Immature natural killer cell (primary cell): ENCODE data around the gene PRDM9. TPM values are rescaled to one million over a fixed set of nuclear protein-coding genes. Genes with fewer than 3 reads are reported as not detected.
"Not testable (repeated sequence)": the region's sequence is repeated elsewhere in the genome, so short reads cannot be mapped to it uniquely, and the experiment has no call there.

Experiments
- DNase-seq, 3 donors: peaks; one replicate each; pipeline ENCODE4 v3.0.0; 2022; ENCODE audit warnings: mixed read lengths in 1 of 3
- H3K27ac Mint-ChIP-seq, 6 donors: one replicate each; pipeline ENCODE4 v1.8.0; 2020; ENCODE audit warnings: mixed read lengths in 6 of 6, mild to moderate bottlenecking in 5 of 6, inconsistent platforms in 4 of 6, moderate library complexity in 3 of 6
- H3K27me3 Mint-ChIP-seq, 3 donors: one replicate each; pipeline ENCODE4 v1.8.0; 2020 to 2021; ENCODE audit warnings: low read depth in 3 of 3, mild to moderate bottlenecking in 3 of 3, mixed read lengths in 3 of 3, moderate library complexity in 3 of 3, inconsistent platforms in 1 of 3
- H3K36me3 Mint-ChIP-seq, 3 donors: one replicate each; pipeline ENCODE4 v1.8.0; 2020; ENCODE audit warnings: mixed read lengths in 3 of 3, inconsistent platforms in 2 of 3, mild to moderate bottlenecking in 2 of 3
- H3K4me1 Mint-ChIP-seq, 2 donors: one replicate each; pipeline ENCODE4 v1.8.0; 2020; ENCODE audit warnings: inconsistent platforms in 2 of 2, mild to moderate bottlenecking in 2 of 2, mixed read lengths in 2 of 2, moderate library complexity in 1 of 2
- H3K4me3 Mint-ChIP-seq, 5 donors: one replicate each; pipeline ENCODE4 v1.8.0; 2020; ENCODE audit warnings: mild to moderate bottlenecking in 5 of 5, mixed read lengths in 5 of 5, inconsistent platforms in 3 of 5, moderate library complexity in 3 of 5
- H3K9me3 Mint-ChIP-seq, 6 donors: one replicate each; pipeline ENCODE4 v1.8.0; 2020; ENCODE audit warnings: mild to moderate bottlenecking in 6 of 6, mixed read lengths in 6 of 6, inconsistent platforms in 4 of 6, moderate library complexity in 3 of 6
- polyA plus RNA-seq, 3 donors: library from polyadenylated mRNA; unstranded; fragments of 300-500 nt; fragmentation: Illumina TruSeq; gene quantifications; one replicate each; pipeline ENCODE4 v1.2.3, GENCODE V29; 2021

PRDM9 gene
- polyA plus RNA-seq, 3 donors from 2014 or later, result not detected

- Mint-ChIP-seq H3K36me3 (no peaks in the 10 kb centered on the region), H3K9me3 (peaks cover 6 to 42% (median 22%) of the 10 kb centered on the region in 6 donors), H3K4me3 (no peak overlapping the region), H3K27me3 (peaks cover 0 to 1% (median 0%) of the 10 kb centered on the region in 3 donors), H3K4me1 (no peaks in the 10 kb centered on the region), H3K27ac (no peak overlapping the region)
- no peak for DNase-seq
These were observed 10.8 kb upstream of the PRDM9 start for GRCh38 chr5:23496576-23496975.

DNA sequence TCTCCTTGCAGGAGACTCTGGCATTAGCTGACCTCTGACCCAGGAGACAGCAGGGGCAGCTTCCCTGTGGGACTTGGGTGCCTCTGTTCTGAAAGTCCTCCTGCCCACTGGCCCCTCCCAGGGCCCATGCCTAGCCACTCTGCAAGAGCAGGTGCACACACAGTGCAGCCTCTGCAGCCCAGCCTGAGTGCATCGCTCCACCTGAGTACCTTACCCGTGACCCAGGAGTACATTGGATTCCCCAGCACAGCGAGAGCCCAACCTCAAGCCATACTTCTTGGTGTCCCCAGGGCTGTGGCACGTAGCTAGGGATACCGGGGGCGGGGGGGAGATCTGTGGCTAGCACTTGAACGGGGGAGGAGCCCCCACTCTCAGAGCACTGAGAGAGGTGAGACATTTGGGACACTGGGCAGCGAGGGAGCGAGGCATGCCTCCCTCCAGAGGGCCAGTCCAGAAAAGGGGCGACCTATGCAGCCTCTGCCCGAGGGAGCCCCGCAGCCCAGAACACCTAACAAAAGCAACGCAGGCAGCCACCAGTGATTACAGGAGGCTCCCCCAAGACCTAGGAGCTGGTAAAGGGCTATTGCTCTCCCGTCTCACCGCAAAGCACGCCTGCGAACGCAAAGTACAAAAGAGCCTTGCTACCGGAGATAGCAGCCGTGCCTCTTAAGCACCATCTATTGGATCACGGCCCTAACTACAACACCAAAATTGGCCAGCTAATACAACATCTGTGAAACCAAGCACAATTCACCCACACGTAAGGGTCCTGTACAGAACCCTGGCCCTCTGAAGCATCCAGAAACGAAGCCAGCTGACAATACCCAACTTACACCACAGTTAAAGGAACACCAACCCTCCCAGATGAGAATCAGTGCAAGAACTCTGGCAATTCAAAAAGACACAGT lies 826 bp upstream of the PRDM9 start:
- H3K27me3 Mint-ChIP-seq, result no peaks in the 10 kb centered on the region
- H3K4me3 Mint-ChIP-seq, result no peak overlapping the region
- H3K27ac Mint-ChIP-seq, result no peak overlapping the region
- no peak for DNase-seq
- peaks cover 18 to 50% (median 46%) of the 10 kb centered on the region in 6 donors for H3K9me3 Mint-ChIP-seq
- H3K36me3 Mint-ChIP-seq, result peaks cover 0 to 7% (median 0%) of the 10 kb centered on the region in 3 donors
- no peaks in the 10 kb centered on the region for H3K4me1 Mint-ChIP-seq

DNA sequence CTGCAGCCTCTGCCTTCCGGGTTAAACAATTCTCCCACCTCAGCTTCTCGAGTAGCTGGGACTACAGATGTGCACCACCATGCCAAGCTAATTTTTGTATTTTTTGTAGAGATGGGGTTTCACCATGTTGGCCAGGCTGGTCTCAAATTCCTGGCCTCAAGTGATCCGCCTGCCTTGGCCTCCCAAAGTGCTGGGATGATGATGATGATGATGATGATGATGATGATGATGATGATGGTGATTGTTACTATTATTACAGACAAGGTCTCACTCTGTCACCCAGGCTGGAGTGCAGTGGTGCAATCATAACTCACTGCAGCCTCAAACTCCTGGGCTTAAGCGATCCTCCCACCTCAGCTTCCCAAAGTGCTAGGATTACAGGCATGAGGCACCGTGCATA lies 3.0 kb downstream of the PRDM9 start:
- H3K4me3 Mint-ChIP-seq, H3K36me3 Mint-ChIP-seq, H3K27ac Mint-ChIP-seq, DNase-seq, H3K27me3 Mint-ChIP-seq, H3K4me1 Mint-ChIP-seq: not testable (repeated sequence)
- peaks cover 22 to 56% (median 45%) of the 10 kb centered on the region in 6 donors for H3K9me3 Mint-ChIP-seq

DNA sequence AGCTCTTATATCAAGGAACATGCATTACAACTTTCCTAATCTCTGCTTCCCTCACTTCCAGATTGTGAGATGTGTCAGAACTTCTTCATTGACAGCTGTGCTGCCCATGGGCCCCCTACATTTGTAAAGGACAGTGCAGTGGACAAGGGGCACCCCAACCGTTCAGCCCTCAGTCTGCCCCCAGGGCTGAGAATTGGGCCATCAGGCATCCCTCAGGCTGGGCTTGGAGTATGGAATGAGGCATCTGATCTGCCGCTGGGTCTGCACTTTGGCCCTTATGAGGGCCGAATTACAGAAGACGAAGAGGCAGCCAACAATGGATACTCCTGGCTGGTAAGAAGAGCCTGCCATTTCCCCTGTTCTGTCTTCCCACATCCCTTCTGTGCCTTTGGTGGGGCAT lies 15.1 kb downstream of the PRDM9 start:
- Mint-ChIP-seq H3K9me3 (peaks cover 5 to 60% (median 37%) of the 10 kb centered on the region in 6 donors), H3K27me3 (no peaks in the 10 kb centered on the region), H3K27ac (no peak overlapping the region), H3K4me3 (no peak overlapping the region), H3K36me3 (no peaks in the 10 kb centered on the region), H3K4me1 (no peaks in the 10 kb centered on the region)
- DNase-seq, result no peak

GRCh38 chr5:23523031-23523430 lies 15.6 kb downstream of the PRDM9 start:
- H3K4me3 Mint-ChIP-seq, result no peak overlapping the region
- peaks cover 5 to 62% (median 37%) of the 10 kb centered on the region in 6 donors for H3K9me3 Mint-ChIP-seq
- H3K4me1 Mint-ChIP-seq, result no peaks in the 10 kb centered on the region
- H3K27me3 Mint-ChIP-seq, result no peaks in the 10 kb centered on the region
- no peak overlapping the region for H3K27ac Mint-ChIP-seq
- no peak for DNase-seq
- no peaks in the 10 kb centered on the region for H3K36me3 Mint-ChIP-seq

GRCh38 chr5:23523998-23524397 lies 16.6 kb downstream of the PRDM9 start:
- no peaks in the 10 kb centered on the region for H3K27me3 Mint-ChIP-seq
- H3K27ac Mint-ChIP-seq, result no peak overlapping the region
- no peaks in the 10 kb centered on the region for H3K36me3 Mint-ChIP-seq
- DNase-seq, result no peak
- no peak overlapping the region for H3K4me3 Mint-ChIP-seq
- H3K4me1 Mint-ChIP-seq, result no peaks in the 10 kb centered on the region
- H3K9me3 Mint-ChIP-seq, result peaks cover 8 to 64% (median 37%) of the 10 kb centered on the region in 6 donors

- no peak for DNase-seq
- H3K27ac Mint-ChIP-seq, result no peak overlapping the region
- H3K4me3 Mint-ChIP-seq, result no peak overlapping the region
- H3K9me3 Mint-ChIP-seq, result peaks cover 8 to 64% (median 42%) of the 10 kb centered on the region in 6 donors
- H3K4me1 Mint-ChIP-seq, result no peaks in the 10 kb centered on the region
- H3K36me3 Mint-ChIP-seq, result no peaks in the 10 kb centered on the region
- no peaks in the 10 kb centered on the region for H3K27me3 Mint-ChIP-seq
These were observed 18.3 kb downstream of the PRDM9 start for GRCh38 chr5:23525751-23526150.

GRCh38 chr5:23526616-23527015 lies 19.2 kb downstream of the PRDM9 start:
- H3K4me3 Mint-ChIP-seq, DNase-seq, H3K4me1 Mint-ChIP-seq, H3K27me3 Mint-ChIP-seq, H3K36me3 Mint-ChIP-seq, H3K27ac Mint-ChIP-seq: not testable (repeated sequence)
- peaks cover 8 to 66% (median 40%) of the 10 kb centered on the region in 6 donors for H3K9me3 Mint-ChIP-seq

- not testable (repeated sequence) for DNase-seq, H3K4me1 Mint-ChIP-seq, H3K27me3 Mint-ChIP-seq, H3K4me3 Mint-ChIP-seq, H3K27ac Mint-ChIP-seq, H3K36me3 Mint-ChIP-seq
- H3K9me3 Mint-ChIP-seq, result peaks cover 8 to 61% (median 36%) of the 10 kb centered on the region in 6 donors
These were observed 20.0 kb downstream of the PRDM9 start for GRCh38 chr5:23527216-23527920.

- Mint-ChIP-seq H3K36me3 (no peaks in the 10 kb centered on the region), H3K27me3 (no peaks in the 10 kb centered on the region), H3K27ac (no peak overlapping the region), H3K4me1 (no peaks in the 10 kb centered on the region), H3K9me3 (peaks cover 8 to 66% (median 35%) of the 10 kb centered on the region in 6 donors), H3K4me3 (no peak overlapping the region)
- no peak for DNase-seq
These were observed 21.3 kb downstream of the PRDM9 start for GRCh38 chr5:23528677-23529076.

DNA sequence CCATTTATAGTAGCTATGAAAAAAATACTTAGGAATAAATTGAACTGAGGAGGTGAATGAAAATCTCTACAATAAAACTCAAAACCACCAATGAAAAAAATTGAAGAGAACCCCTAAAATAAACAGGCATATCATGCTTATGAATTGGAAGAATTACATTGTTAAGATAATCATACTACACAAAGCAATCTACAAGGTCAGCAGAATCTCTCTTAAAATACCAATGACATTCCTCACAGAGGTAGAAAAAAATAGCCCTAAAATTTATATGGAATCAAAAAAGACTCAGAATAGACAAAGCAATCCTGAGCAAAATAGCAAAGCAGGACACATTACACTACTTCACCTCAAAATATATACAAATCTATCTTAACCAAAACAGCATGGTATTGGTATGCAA lies 23.2 kb downstream of the PRDM9 start:
- H3K27ac Mint-ChIP-seq, result no peak overlapping the region
- peaks cover 10 to 51% (median 31%) of the 10 kb centered on the region in 6 donors for H3K9me3 Mint-ChIP-seq
- H3K4me1 Mint-ChIP-seq, result no peaks in the 10 kb centered on the region
- H3K4me3 Mint-ChIP-seq, result no peak overlapping the region
- no peaks in the 10 kb centered on the region for H3K36me3 Mint-ChIP-seq
- no peak for DNase-seq
- no peaks in the 10 kb centered on the region for H3K27me3 Mint-ChIP-seq

DNA sequence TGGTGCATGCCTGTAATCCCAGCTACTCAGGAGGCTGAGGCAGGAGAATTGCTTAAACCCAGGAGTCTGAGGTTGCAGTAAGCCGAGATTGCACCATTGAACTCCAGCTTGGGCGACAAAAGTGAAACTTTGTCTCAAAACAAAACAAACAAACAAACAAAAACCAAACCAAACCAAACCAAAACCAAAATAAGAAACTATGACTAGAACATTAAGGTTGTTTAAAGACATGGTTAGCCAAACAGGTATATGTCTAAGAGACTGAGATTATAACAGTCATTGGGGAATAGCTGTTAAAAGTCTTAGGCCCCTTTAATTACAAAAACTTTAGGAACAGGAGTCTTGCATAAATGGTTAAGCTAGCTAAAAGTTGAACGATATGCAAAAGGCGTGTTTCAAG lies 63.6 kb downstream of the PRDM9 start:
- peaks cover 0 to 2% (median 2%) of the 10 kb centered on the region in 3 donors for H3K27me3 Mint-ChIP-seq
- H3K9me3 Mint-ChIP-seq, result peaks cover 14 to 32% (median 19%) of the 10 kb centered on the region in 6 donors
- no peak for DNase-seq
- no peaks in the 10 kb centered on the region for H3K36me3 Mint-ChIP-seq
- H3K27ac Mint-ChIP-seq, result no peak overlapping the region
- no peak overlapping the region for H3K4me3 Mint-ChIP-seq
- H3K4me1 Mint-ChIP-seq, result no peaks in the 10 kb centered on the region
